HG03342 (cell line): Measurements from ENCODE around the gene POMGNT2.

ENCODE experiments used
- ATAC-seq: cut with Tn5 transposase; IDR thresholded peaks from one replicate; pipeline ENCODE4 v1.9.1; 2021; ENCODE audit warnings: mild to moderate bottlenecking, moderate library complexity; ENCODE audit not compliant: unreplicated experiment

Gene POMGNT2

DNA sequence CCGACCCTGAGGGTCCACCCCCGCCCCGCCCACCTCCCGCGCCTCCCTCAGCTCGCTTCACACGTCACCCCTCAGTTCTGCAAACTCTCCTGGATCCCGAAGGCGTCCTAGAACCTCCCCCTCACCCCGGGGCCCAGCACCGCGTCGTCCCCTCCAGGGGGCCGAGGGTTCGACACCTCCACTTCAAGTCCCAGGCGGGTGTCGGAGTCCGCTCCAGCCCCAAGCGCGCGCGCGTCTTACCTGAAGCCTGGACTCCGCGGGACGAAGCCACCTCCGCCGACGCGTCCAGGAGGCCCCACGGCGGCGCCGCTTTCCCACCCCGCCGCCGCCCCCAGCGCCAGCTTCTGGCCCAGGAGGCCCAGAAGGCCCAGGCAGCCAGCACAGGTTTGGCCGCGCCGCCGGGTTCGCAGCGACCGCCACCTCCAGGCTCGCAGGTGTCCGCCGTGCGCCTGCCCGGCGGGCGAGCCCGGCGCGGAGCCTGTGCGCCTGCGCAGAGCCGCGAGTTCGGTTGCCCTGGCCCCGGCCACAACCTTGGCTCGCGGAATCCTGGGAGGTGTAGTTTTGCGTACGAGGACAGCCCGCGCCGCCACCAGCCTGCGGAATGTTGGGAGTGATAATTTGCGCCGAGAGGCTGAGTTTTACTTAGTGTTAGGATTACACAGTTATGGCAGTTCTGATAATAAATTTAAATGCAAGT, at the start of gene POMGNT2:
TSS of gene POMGNT2 (minus strand) at position 484 of the 697 bp plus-strand sequence. CDS start 24,648 bp downstream, outside the sequence.
- ATAC-seq = peak; percentile 93

DNA sequence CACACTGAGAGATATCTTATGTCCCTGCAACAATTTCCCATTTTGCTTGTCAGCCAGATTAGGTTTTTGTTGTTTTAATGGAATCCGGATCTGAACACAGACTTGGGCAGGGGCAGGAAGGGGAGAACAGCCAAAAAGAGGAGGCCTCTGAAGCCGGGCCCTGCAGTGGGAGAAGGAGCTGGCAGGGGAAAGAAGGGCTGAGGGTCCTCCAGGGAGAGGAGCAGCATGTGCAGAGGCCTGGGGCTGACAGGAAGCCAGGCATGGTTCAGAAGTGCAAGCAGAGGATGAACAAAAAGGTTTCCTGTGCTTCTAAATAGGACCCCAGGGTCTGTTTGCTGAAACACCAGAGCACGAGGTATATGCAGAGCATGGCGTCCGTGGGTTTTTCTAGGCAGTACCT, 49.1 kb upstream of the POMGNT2 start:
- ATAC-seq = no peak

DNA sequence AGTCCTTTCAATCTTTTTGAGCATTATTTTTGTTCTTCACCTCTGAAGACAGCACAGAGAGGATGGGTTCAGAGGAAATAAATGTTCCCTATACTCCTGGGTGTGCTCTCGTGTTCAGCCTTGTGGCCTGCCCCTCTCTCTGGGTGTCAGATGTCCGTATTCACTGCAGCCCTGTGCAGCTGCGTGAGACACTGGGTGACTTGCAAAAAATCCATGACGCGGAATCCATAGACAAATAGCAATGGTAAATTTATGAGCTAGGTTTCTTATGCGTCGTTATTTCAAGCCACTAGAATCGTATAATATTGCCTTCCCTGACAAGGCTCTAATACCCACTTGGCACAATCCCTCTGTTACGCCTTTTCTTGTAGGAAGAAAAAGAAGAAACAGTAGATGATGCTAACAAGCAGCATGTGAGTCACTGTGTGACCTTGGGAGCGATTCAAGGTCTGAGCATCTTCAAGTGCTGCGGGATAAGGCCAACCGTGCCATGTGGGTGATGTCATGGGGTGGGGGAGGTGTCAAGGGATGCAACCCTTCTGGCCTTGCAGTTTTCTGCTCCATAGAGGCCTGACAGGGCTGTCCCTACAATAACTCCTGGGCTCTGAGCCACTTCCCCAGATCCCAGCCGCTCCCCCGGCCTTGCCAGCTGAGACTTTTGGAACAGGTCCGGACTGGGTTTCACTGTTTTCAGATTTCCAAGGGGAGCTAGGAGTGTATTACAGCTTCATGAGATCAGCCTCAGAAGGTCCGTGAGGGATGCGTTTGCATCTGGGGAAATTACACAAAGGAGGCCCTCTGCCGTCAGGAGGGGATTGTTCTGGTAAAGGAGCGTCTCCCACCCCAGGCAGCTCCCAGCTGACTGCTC, 47.6 kb upstream of the POMGNT2 start:
- no peak for ATAC-seq

DNA sequence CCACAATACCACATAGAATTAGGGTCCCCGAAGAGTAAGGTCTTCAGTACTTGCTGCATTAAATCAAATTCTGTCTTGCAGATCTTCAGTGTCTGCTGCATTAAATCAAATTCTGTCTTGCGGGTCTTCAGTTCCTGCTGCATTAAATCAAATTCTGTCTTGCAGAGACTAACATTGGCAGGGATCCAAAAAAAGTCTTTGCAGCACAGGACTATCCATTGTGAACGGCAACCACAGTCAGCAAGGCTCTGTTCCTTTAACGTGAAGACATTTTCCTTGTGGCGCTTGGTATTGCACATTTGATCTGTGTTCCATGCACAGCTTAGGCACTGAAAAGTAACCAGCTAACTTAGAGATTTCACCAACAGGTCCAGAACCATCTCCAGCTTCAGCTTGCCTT, 46.8 kb upstream of the POMGNT2 start:
- no peak for ATAC-seq

DNA sequence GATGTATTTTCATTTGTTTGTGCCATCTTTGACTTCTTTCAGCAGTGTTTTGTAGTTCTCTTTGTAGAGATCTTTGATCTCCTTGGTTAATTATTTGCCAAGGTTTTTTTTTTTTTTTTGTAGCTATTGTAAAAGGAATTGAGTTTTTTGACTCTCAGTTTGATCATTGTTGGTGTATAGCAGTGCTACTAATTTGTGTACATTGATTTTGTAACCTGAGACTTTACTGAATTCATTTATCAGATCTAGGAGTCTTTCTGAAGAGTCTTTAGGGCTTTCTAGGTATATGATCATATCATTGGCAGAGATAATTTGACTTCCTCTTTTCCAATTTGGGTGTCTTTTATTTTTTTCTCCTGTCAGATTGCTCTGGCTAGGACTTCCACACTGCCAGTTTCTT, 42.2 kb upstream of the POMGNT2 start:
- no peak for ATAC-seq

DNA sequence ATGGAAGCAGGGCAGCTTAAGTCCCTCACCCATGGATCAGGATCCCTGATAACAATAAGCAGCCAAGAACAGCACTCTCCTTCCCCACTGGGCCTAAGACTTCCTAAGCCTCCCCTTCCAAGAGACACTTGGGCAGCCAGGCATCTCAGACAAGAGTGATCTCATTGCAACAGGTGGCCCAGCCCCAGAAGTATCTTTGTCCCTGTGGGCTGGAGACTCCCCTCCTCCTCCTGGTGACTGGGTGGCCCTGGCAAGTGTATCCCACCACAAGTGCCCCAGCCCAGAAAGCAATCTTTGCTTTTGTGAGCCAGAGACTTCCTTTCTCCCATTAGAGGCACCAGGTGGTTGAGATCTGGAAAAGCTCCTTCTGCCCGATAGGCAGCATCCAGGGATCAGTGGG, 40.7 kb upstream of the POMGNT2 start:
- no peak for ATAC-seq

DNA sequence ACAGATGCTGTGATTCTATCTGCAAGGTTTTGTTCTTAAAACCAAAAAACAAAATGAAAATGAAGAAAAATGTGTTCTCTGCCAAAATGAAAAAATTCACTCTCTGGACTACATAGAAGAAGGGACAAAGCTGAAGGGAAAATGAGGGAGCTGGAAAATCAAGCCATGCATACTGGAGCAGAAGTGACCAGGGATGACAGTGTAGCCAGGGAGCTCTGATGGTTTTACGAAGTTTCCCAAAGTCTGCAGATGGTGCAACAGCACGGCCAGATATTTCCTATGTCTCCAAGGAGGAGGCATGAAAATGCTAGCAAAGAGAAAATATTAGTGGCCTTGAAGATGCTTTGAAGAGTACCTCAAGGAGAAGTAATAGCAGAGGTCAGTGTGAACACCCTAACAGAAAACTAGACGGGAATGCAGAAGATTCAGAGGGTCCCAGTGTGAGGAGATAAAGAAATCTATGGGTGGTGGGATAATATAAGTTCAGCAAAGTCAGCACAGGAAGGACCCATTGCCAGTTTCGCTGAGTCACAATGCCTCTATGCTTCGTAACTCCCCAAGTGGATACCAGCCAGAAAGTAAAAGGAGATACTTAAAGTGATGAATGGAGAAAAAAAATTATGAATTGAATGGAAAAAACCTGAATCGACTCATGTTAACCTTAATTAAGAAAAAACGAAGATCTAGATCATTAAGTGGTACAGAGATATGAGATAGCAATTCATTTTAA, 39.0 kb upstream of the POMGNT2 start:
- no peak for ATAC-seq

DNA sequence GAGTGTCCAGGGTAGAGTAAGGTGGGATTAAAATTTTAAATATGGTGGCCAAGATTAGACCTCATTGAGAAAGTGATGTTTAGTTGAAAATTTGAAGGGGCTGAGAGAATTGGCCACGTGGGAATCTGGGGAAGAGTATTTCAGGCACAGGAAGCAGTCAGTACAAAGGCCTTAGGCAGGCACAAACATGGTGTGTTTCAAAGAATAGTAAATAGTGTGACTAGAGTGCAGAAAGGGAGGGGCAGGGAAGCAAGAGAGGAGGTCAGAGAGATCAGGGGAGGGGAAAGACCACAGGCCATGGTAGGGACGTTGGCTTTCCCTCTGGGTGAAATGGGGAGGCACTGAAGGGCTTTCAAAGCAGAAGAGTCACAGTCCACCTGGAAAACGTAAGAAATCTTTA, 36.6 kb upstream of the POMGNT2 start:
- no peak for ATAC-seq

DNA sequence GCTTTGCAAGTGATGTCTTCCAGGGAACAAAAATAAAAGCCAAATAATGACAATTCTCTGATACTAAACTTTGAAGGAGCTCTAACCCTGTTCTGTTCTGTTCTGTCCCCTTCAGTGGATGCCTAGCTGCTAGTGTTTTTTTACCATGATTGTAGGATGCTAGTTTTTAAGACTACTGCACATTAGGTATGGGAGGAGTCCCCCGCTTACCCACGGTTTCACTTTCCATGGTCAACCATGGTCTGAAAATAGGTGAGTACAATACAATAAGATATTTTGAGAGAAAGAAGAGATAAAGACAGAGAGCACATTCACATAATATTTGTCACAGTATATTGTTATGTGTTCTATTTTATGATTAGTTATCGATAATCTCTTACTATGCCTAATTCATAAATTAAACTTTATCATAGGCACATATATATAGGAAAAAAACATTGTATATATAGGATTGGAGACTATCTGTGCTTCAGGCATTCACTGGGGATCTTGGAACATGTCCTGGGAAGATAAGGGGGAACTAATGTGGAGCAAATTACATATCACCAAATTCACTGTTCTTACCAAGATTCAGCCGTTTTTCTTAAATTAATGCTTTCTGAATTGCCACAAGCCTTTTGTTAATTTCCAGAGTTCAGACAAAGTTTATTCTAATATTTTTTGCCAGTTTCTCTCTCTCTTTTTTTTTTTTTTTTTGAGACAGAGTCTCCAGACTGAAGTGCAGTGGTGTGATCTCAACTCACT, 32.8 kb upstream of the POMGNT2 start:
- no peak for ATAC-seq

DNA sequence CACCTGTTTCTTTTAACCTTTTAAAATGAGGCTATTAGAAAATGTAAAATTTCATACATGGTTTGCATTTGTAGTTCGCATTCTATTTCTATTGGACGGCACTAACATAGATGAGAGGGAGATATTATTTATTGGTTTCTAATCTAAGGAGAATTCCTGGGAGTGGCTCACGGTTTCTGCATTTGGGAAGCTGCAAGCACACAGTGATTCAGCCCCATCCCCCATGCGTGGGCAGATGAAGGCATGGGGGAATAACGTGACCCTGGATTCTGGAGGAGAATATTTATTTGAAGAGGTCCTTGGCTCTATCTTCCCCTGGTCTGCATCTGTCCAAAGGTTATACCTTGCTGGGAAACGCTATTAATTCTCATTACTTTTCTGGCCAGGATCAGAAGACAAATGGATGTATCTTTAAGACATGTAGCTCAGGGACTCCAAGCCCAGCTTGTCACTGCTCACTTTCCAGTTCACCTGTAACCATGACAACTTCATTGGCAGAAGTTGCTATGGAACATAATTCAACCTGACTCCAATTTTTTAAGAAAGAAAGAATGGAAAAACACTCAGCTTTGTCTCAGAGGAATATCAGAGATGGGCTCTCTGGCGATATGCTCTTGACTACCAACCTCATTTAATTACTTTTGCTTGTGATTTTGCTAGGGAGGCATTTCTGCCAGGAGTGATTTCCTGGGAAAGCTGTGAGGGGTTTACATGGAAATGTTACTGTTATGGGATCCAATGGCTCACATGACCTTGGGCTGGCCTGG, 27.2 kb upstream of the POMGNT2 start:
- ATAC-seq = no peak

DNA sequence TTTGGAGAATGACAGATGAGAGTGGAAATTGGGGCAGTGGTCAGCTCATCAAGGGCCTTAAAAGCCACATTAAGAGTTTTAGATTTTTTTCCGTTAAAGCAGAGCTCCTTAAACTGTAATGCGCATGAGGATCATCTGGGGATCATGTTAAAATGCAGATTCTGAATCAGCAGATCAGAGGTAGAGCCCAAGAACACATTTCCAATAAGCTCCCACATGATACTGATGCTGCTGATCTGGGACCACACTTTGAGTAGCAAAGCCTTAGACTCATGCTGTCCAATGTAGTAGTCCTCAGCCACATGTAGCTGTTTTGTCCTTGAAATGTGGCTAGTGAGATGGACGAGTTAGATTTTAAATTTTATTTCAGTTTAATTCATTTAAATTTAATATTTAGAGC, 26.3 kb upstream of the POMGNT2 start:
- ATAC-seq = no peak

DNA sequence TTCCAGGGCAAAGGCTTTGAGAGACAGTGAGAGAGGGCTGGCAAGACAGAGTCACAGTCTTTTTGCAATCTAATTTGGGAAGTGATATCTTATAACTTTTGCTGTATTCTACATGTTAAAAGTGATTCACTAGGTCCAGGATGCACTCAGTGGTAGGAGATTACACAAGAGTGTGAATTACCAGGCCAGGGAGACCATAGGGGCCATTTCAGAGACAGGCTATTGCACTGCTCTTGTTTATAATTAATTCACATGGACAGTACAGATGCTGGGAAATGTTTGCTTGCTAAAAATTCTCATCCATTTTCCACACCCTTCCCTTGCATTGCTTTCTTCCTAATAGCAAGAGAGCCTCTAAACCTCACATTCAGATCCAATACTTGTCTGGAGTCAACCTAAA, 22.6 kb upstream of the POMGNT2 start:
- ATAC-seq = no peak

DNA sequence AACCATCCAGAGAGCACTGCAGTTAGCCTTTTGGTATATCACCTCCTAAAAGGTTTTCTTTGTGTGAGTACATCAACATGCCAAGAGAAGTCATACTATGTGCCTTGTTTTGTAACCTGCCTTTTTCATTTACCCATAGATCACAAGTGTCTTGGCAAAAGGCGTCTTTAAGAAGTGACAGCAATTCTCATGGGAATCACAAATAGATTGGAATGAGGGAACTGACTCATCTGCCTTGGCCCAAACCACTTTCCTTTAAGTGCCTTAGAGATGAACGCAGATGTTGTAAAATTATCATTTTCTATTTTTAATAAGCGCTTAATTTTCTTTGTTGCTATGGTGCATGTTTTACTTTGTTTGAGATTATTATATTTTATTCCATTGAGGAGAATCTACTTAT, 20.7 kb upstream of the POMGNT2 start:
- no peak for ATAC-seq

DNA sequence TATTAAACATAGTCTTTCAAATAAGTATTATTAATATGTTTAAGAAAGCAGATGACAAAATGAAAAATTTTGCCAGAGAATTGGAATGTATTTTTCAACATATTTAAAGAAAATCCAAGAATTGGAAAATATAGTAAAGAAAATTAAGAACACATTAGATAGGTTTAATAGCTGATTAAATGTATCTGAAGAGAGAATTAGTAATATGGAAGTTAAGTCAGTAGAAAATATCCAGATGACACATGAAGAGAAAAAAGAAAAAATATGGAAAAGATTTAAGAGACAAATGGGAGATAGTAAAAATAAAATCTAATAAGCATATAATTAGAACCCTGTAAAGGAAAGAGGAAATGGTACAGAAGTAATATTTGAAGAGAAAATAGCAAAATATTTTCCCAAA, 18.0 kb upstream of the POMGNT2 start:
- no peak for ATAC-seq

DNA sequence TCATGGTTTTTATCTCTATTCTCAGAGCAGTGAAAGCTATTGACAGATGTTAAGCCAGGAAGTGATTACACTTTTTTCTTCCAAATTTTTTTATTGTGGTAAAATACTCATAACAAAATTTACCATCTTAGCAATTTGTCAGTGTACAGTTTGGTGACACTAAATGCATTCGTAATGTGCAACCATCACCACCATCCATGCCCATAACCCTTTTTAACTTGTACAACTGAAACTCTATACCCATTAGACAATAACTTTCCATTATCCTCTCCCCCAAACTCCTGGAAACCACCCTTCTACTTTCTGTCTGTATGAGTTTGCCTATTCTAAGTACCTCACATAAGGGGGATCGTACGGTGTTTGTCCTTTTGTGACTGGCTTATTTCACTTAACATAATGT, 15.1 kb upstream of the POMGNT2 start:
- ATAC-seq = no peak

DNA sequence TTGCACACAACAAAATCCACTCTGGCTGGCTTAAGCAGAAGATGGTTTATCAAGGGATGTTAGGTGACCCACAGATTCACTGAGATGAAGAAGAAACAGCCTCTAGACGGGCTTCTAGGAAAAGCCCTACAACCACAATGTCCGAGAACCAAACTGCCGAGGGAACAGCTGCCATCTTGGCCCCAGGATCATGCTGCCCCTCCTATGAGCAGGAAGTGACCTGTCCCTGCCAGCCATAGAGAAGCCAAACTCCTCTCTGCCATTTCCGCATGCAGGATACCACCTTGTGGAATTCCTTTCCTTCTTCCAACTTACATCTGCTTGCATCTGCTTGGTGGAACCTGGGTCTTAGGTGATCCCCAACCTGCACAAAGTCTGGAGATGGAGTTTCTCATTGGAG, 11.4 kb upstream of the POMGNT2 start:
- no peak for ATAC-seq

DNA sequence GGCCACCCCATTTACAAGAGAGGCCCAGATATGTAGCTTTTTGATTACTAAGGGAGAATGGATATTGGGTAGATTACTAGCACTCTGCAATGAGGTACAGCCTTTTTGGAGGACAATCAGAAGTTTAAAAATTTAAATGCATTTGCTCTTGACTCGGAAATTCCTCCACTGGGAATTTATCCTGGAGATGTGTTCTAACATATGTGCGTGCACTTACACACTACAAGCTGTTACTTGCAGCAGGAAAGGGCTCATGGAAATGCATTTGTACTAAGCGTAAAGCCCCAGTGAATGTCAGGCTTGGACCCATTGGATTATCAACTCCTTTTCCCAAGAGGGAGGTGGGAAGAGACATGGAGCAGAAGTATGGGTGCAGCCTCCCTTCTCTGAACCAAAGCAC, 7.8 kb upstream of the POMGNT2 start:
- no peak for ATAC-seq

DNA sequence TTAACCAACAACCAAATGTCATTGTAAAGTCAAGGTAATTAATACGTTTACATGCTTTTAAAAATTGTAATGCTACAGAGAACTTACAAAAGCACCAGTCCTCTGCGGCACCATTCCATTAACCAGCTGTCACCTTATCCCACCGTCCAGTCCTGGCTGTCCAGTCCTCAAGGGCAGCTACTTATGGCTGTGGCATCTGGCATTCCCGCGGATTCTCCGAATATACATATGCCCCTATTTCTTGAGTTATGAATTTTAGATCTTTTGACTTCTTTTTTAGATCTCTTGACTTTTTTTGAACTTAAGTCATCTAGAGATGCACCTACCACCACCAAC, 382 bp upstream of the POMGNT2 start:
- no peak for ATAC-seq

DNA sequence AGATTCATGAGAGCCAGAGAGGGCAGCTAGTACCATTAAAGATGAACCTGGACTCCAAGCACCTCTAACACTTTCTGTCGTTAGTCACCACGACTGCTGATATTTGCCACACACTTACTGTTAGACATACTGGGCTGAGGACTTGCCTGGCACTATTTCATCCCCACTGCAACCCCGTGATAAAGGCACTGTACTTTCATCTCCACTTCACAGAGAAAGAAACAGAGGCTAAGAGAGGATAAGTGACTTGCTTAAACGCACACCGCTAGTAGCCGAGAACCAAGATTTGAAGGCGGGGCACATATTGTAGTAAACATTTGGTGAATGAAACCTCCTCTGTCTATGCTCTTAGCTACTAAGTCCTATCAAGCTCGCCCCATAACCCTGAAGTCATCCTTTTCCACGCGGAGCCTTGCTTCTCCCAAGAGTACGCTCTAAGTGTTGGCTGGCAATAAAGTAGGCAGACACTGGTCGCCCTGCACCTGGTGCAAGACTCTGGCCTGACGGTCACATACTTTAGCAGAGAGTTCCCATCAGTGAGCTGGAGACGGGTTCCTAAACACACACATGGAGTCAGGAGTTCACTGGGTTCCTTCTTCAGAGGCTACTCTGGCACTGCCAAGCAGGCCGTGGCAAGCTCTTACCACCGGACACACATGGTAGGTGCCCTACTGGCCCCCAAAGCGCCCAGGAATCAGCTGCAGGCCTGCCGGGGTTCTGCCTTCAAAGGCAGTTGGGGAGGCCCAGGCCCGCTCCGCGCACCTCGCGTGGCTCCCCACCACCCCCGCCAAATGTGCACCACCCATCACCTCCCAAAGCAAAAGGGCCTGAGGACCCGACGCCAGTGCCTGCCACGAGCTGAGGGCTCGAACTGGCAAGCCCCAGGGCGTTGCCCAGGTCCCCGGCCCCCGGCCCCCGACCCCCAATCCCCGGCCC, 951 bp downstream of the POMGNT2 start:
- no peak for ATAC-seq
